Measurements from ENCODE around the gene CST4.
"Not testable (repeated sequence)": the region's sequence is repeated elsewhere in the genome, so short reads cannot be mapped to it uniquely, and the experiment has no call there.

The CST4 gene

DNA sequence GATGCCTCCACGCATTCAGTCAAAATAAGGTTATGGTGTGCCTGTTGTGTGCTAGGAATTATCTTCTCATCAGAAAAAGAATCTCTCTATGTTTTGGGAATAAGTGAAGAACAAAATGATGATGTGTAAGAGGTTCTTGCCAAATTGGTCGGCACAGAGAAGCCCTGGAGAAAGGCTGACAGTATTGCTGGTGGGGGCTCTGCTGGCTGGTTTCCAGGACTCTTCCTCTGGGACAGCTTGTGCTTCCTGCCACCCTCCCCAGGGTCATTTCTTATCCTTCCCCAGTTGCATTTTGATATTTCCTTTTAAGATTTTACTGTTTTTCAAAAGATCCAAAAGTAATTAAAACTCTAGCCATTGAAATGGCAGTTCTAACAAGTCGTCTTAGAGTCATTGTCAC, 22.1 kb downstream of the CST4 start:
- no peaks in the 10 kb centered on the region for H3K79me2 ChIP-seq (ENCODE audit: insufficient read depth, low read length)
- DNase-seq, result no peak

DNA sequence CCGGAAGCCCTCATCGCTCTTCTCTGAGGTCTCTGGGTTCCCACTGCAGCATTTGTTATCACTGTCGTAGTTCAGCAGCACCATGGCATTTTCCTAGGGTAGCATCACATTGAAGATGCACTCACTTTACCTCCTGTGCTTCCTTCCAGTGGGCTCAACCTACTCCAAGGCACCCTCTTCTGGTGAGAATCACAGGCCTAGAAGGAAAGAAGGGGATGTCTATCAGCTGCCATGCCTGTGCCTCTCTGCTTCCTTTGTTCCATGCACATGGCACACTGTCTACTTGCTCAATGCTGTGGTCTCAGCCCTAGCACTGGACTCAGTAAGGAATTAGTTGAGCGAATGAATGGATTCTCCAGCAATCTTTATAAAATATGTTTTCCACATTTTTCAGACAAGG, 22.6 kb downstream of the CST4 start:
- peaks cover 3% of the 10 kb centered on the region for H3K27me3 ChIP-seq (ENCODE audit: insufficient read depth, low read length, poor library complexity)
- no peaks in the 10 kb centered on the region for H4K20me1 ChIP-seq (ENCODE audit: insufficient read depth, low read length)
- no peak for TF ChIP-seq EZH2 (IDR thresholded peaks at IDR 0.05; ENCODE audit: borderline replicate concordance, low read depth, low read length, severe bottlenecking)
- TF ChIP-seq, protein P1, sequence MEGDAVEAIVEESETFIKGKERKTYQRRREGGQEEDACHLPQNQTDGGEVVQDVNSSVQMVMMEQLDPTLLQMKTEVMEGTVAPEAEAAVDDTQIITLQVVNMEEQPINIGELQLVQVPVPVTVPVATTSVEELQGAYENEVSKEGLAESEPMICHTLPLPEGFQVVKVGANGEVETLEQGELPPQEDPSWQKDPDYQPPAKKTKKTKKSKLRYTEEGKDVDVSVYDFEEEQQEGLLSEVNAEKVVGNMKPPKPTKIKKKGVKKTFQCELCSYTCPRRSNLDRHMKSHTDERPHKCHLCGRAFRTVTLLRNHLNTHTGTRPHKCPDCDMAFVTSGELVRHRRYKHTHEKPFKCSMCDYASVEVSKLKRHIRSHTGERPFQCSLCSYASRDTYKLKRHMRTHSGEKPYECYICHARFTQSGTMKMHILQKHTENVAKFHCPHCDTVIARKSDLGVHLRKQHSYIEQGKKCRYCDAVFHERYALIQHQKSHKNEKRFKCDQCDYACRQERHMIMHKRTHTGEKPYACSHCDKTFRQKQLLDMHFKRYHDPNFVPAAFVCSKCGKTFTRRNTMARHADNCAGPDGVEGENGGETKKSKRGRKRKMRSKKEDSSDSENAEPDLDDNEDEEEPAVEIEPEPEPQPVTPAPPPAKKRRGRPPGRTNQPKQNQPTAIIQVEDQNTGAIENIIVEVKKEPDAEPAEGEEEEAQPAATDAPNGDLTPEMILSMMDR (IDR thresholded peaks at IDR 0.05; ENCODE audit: borderline replicate concordance, extremely low read depth, low read length, poor library complexity, severe bottlenecking), result no peak
- no peaks in the 10 kb centered on the region for H3K79me2 ChIP-seq (ENCODE audit: insufficient read depth, low read length)
- H3K4me2 ChIP-seq (ENCODE audit: insufficient read depth, low read length), result no peak overlapping the region
- no peak for ATAC-seq (ENCODE audit: insufficient read depth, low read depth)
- H2AFZ ChIP-seq (ENCODE audit: low read depth, low read length), result no peak overlapping the region
- DNase-seq, result no peak
- H3K4me1 ChIP-seq (ENCODE audit: insufficient read depth, low read length), result no peaks in the 10 kb centered on the region
- H3K4me3 ChIP-seq (ENCODE audit: low read depth in 1 of 2, low read length in 2 of 2), result no peak overlapping the region
- no peak overlapping the region for H3K9ac ChIP-seq (ENCODE audit: low read depth, low read length)
- H3K36me3 ChIP-seq (ENCODE audit: insufficient read depth, low read length), result no peaks in the 10 kb centered on the region
- no peak overlapping the region for H3K27ac ChIP-seq (ENCODE audit: low read length)
- no peaks in the 10 kb centered on the region for H3K9me3 ChIP-seq (ENCODE audit: insufficient read depth, low read length, severe bottlenecking)

More for the DNA sequence above, 22.1 kb downstream of the CST4 start:
- Histone ChIP-seq H3K27me3 (ENCODE audit: insufficient read depth, low read length, poor library complexity) (peaks cover 3% of the 10 kb centered on the region), H3K9ac (ENCODE audit: low read depth, low read length) (no peak overlapping the region), H3K27ac (ENCODE audit: low read length) (no peak overlapping the region), H3K4me3 (ENCODE audit: low read depth in 1 of 2, low read length in 2 of 2) (no peak overlapping the region), H4K20me1 (ENCODE audit: insufficient read depth, low read length) (no peaks in the 10 kb centered on the region), H3K4me1 (ENCODE audit: insufficient read depth, low read length) (no peaks in the 10 kb centered on the region), H3K9me3 (ENCODE audit: insufficient read depth, low read length, severe bottlenecking) (no peaks in the 10 kb centered on the region), H3K4me2 (ENCODE audit: insufficient read depth, low read length) (no peak overlapping the region), H2AFZ (ENCODE audit: low read depth, low read length) (no peak overlapping the region), H3K36me3 (ENCODE audit: insufficient read depth, low read length) (no peaks in the 10 kb centered on the region)
- TF ChIP-seq, protein P1 (IDR thresholded peaks at IDR 0.05; ENCODE audit: borderline replicate concordance, extremely low read depth, low read length, poor library complexity, severe bottlenecking), result no peak
- no peak for TF ChIP-seq EZH2 (IDR thresholded peaks at IDR 0.05; ENCODE audit: borderline replicate concordance, low read depth, low read length, severe bottlenecking)
- no peak for ATAC-seq (ENCODE audit: insufficient read depth, low read depth)

DNA sequence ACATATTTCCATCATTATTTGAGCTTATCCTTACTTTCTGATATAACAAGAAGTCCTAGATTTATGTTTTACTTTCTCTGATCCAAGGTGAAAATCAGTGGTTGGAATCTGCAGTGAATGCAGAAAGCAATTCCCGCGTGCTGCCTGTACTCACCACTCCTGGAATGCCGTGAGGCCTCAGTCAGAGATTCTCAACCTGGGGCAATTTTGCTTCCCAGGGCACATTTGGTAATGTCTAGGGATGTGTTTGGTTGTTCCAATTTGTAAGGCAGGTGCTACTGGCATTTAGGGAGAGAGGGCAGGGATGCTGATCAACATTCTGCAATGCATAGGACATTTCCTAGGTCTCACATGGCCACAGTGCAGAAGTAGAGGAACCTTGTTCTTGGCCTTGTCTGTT, 23.9 kb downstream of the CST4 start:
- H2AFZ ChIP-seq (ENCODE audit: low read depth, low read length), result no peak overlapping the region
- H3K4me3 ChIP-seq (ENCODE audit: low read depth in 1 of 2, low read length in 2 of 2), result no peak overlapping the region
- TF ChIP-seq, protein P1 (IDR thresholded peaks at IDR 0.05; ENCODE audit: borderline replicate concordance, extremely low read depth, low read length, poor library complexity, severe bottlenecking), result no peak
- no peak for TF ChIP-seq EZH2 (IDR thresholded peaks at IDR 0.05; ENCODE audit: borderline replicate concordance, low read depth, low read length, severe bottlenecking)
- no peaks in the 10 kb centered on the region for H4K20me1 ChIP-seq (ENCODE audit: insufficient read depth, low read length)
- peaks cover 5% of the 10 kb centered on the region for H3K27me3 ChIP-seq (ENCODE audit: insufficient read depth, low read length, poor library complexity)
- no peak overlapping the region for H3K27ac ChIP-seq (ENCODE audit: low read length)
- no peaks in the 10 kb centered on the region for H3K9me3 ChIP-seq (ENCODE audit: insufficient read depth, low read length, severe bottlenecking)
- ATAC-seq (ENCODE audit: insufficient read depth, low read depth) (no peak), DNase-seq (no peak)
- H3K79me2 ChIP-seq (ENCODE audit: insufficient read depth, low read length), result no peaks in the 10 kb centered on the region
- H3K9ac ChIP-seq (ENCODE audit: low read depth, low read length), result no peak overlapping the region
- H3K36me3 ChIP-seq (ENCODE audit: insufficient read depth, low read length), result no peaks in the 10 kb centered on the region
- no peak overlapping the region for H3K4me2 ChIP-seq (ENCODE audit: insufficient read depth, low read length)
- no peaks in the 10 kb centered on the region for H3K4me1 ChIP-seq (ENCODE audit: insufficient read depth, low read length)

DNA sequence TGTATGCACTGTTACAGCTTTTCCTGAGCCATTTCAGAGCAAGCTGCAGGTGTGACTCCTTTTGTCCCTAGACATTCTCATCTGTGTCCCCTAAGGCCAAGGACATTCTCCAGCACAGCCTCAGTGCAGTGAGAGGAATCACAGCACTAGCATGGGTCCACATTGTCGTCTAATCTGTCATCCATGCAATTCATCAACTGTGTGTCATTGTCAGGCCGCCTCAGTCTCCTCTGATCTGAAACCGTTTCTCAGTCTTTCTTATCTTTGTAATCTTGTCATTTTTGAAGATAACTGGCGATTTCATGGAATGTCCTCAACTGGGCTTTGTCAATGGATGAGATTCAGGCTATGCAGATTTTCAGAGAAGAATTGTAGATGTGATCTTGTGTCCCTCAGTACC, 24.8 kb downstream of the CST4 start:
- H3K9me3 ChIP-seq (ENCODE audit: insufficient read depth, low read length, severe bottlenecking); H3K36me3 ChIP-seq (ENCODE audit: insufficient read depth, low read length); DNase-seq; H3K79me2 ChIP-seq (ENCODE audit: insufficient read depth, low read length); H3K27ac ChIP-seq (ENCODE audit: low read length); H3K27me3 ChIP-seq (ENCODE audit: insufficient read depth, low read length, poor library complexity); H2AFZ ChIP-seq (ENCODE audit: low read depth, low read length); H3K4me1 ChIP-seq (ENCODE audit: insufficient read depth, low read length); H4K20me1 ChIP-seq (ENCODE audit: insufficient read depth, low read length); H3K4me3 ChIP-seq (ENCODE audit: low read depth in 1 of 2, low read length in 2 of 2); ATAC-seq (ENCODE audit: insufficient read depth, low read depth); H3K4me2 ChIP-seq (ENCODE audit: insufficient read depth, low read length); H3K9ac ChIP-seq (ENCODE audit: low read depth, low read length): not testable (repeated sequence)

Measured in DND-41 (cell line).